ENCODE results near the gene JUP. TPM values are rescaled to one million over a fixed set of nuclear protein-coding genes. Genes with fewer than 3 reads are reported as not detected.

JUP gene
- total and polyA plus RNA-seq, 10 of the 15 experiments (the other 5 are each of a cell fraction or from before 2014, with no cell fraction given), result 1.5 to 36.3 (median 11.6) TPM

DNA sequence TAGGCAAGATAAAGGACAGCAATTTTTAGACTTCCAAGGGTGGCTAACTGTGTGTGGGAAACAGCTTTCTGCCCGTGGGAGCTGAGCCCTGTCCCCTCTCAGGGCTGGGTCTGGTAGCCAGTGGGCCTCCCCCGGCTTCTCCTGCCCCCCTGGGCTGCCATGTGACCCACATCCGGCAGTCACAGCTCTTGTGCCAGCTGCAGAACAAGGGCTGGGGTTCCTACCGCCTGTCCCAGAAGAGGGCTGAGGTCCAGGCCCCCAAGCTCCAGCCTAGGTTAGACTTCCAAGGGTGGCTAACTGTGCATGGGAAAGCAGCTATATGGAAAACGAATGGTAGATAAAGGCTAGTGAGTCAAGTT is 68.2 kb downstream of the JUP start:
- in situ Hi-C loops (cut with MboI), result no loop called here
- ChIA-PET CTCF (interaction anchor here (0.6 to 1.3 kb wide), 4 partner anchors 19 to 245 kb away, joined by 3 read pairs; no protein-coding TSS in a partner anchor), SMC1A (ENCODE audit: uncharacterized antibody, unreplicated experiment) (no interaction called here), RAD21 (ENCODE audit: unreplicated experiment) (no interaction called here), POLR2A (no interaction called here)
- H3K9me3 ChIP-seq (replicated peaks; ENCODE audit: control insufficient read depth, insufficient read depth, low read length), result no peaks in the 10 kb centered on the region
- H3K27me3 ChIP-seq (replicated peaks in 1 of 2; ENCODE audit: control insufficient read depth in 2 of 2, insufficient read depth in 2 of 2, low read length in 1 of 2), result peaks cover 0 to 4% of the 10 kb centered on the region in 2 experiments; a peak in 3 of 4 replicates
- ATAC-seq (no peak), FAIRE-seq (no peak), DNase-seq (ENCODE audit: low read depth, low spot score) (no peak)
- intact Hi-C loops (cut with micrococcal nuclease; ENCODE audit: unreplicated experiment), result no loop called here
- H3K36me3 ChIP-seq (ENCODE audit: control insufficient read depth in 2 of 2, insufficient read depth in 2 of 2, low read length in 1 of 2), result no peaks in the 10 kb centered on the region
- H3K79me2 ChIP-seq (ENCODE audit: control insufficient read depth, insufficient read depth, low read length), result no peaks in the 10 kb centered on the region
- BruUV-seq (replicated peaks), result no TSS peak
- no peaks in the 10 kb centered on the region for H3K4me1 ChIP-seq (ENCODE audit: control insufficient read depth, insufficient read depth, low read length)
- no peak overlapping the region for H2AFZ ChIP-seq (ENCODE audit: control insufficient read depth, low read depth, low read length)
- 21% methylated on average over 5 of the region's 5 CpGs for WGBS (ENCODE audit: insufficient coverage, insufficient replicate concordance, low lambda C conversion rate, missing lambda C conversion rate)
- no peaks in the 10 kb centered on the region for H4K20me1 ChIP-seq (ENCODE audit: control insufficient read depth, insufficient read depth)
- no peak for TF ChIP-seq CREB1 (IDR thresholded peaks at IDR 0.05; ENCODE audit: low read depth)
- no peak for TF ChIP-seq EED (IDR thresholded peaks at IDR 0.05; ENCODE audit: low read depth)
- TF ChIP-seq, protein P1, sequence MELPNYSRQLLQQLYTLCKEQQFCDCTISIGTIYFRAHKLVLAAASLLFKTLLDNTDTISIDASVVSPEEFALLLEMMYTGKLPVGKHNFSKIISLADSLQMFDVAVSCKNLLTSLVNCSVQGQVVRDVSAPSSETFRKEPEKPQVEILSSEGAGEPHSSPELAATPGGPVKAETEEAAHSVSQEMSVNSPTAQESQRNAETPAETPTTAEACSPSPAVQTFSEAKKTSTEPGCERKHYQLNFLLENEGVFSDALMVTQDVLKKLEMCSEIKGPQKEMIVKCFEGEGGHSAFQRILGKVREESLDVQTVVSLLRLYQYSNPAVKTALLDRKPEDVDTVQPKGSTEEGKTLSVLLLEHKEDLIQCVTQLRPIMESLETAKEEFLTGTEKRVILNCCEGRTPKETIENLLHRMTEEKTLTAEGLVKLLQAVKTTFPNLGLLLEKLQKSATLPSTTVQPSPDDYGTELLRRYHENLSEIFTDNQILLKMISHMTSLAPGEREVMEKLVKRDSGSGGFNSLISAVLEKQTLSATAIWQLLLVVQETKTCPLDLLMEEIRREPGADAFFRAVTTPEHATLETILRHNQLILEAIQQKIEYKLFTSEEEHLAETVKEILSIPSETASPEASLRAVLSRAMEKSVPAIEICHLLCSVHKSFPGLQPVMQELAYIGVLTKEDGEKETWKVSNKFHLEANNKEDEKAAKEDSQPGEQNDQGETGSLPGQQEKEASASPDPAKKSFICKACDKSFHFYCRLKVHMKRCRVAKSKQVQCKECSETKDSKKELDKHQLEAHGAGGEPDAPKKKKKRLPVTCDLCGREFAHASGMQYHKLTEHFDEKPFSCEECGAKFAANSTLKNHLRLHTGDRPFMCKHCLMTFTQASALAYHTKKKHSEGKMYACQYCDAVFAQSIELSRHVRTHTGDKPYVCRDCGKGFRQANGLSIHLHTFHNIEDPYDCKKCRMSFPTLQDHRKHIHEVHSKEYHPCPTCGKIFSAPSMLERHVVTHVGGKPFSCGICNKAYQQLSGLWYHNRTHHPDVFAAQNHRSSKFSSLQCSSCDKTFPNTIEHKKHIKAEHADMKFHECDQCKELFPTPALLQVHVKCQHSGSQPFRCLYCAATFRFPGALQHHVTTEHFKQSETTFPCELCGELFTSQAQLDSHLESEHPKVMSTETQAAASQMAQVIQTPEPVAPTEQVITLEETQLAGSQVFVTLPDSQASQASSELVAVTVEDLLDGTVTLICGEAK (IDR thresholded peaks at IDR 0.05; ENCODE audit: borderline replicate concordance), result no peak
- TF ChIP-seq NR2C2 (IDR thresholded peaks at IDR 0.05; ENCODE audit: borderline replicate concordance, control insufficient read depth, insufficient read length, low read depth), result no peak
- TF ChIP-seq, protein P2, sequence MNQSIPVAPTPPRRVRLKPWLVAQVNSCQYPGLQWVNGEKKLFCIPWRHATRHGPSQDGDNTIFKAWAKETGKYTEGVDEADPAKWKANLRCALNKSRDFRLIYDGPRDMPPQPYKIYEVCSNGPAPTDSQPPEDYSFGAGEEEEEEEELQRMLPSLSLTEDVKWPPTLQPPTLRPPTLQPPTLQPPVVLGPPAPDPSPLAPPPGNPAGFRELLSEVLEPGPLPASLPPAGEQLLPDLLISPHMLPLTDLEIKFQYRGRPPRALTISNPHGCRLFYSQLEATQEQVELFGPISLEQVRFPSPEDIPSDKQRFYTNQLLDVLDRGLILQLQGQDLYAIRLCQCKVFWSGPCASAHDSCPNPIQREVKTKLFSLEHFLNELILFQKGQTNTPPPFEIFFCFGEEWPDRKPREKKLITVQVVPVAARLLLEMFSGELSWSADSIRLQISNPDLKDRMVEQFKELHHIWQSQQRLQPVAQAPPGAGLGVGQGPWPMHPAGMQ (IDR thresholded peaks at IDR 0.05; ENCODE audit: borderline replicate concordance), result no peak
- no peak for TF ChIP-seq MEF2B (IDR thresholded peaks at IDR 0.05; ENCODE audit: partially characterized antibody, poor library complexity, severe bottlenecking)
- TF ChIP-seq ZNF217 (IDR thresholded peaks at IDR 0.05), result no peak
- no peak for TF ChIP-seq HDAC2 (IDR thresholded peaks at IDR 0.05)
- no peak for TF ChIP-seq KLF5 (IDR thresholded peaks at IDR 0.05; ENCODE audit: partially characterized antibody)
- TF ChIP-seq IKZF1 (conservative IDR thresholded peaks at IDR 0.05), result no peak
- no peak for TF ChIP-seq SUPT20H (IDR thresholded peaks at IDR 0.05; ENCODE audit: borderline replicate concordance, control insufficient read depth, low read depth, low read length)
- no peak for TF ChIP-seq POU2F2 (IDR thresholded peaks at IDR 0.05; ENCODE audit: borderline replicate concordance, low read depth, low read length)
- TF ChIP-seq POLR2A (IDR thresholded peaks at IDR 0.05; ENCODE audit: low read depth, low read length), result no peak
- no peak overlapping the region for H3K27ac ChIP-seq (ENCODE audit: control insufficient read depth, insufficient read depth)
- H3K9ac ChIP-seq (ENCODE audit: control insufficient read depth, insufficient read depth, low read length), result no peak overlapping the region
- H3K4me2 ChIP-seq (ENCODE audit: control insufficient read depth, insufficient read depth), result no peak overlapping the region
- H3K4me3 ChIP-seq, result no peak overlapping the region

Data from GM12878 (cell line).